Smooth muscle cell (in vitro differentiated cells): Measurements from ENCODE around the gene SETD9. TPM values are rescaled to one million over a fixed set of nuclear protein-coding genes. Genes with fewer than 3 reads are reported as not detected.
A peak's percentile ranks its signal among the peaks of the same experiment; 100 is the strongest.

ENCODE experiments used
- DNase-seq: peaks from one replicate; lab custom pipeline; 2025; ENCODE audit not compliant: unreplicated experiment; lab: John Stamatoyannopoulos, UW
- H2AFZ ChIP-seq: fragments of 200-600 bp; sonication (generic); 2 replicates; pipeline ENCODE4 v1.6.0; 2016; ENCODE audit warnings: antibody characterized with exemption, low read depth, mild to moderate bottlenecking
- H3F3A ChIP-seq: fragments of 200-600 bp; sonication (generic); 2 replicates; pipeline ENCODE4 v1.6.0; 2017; ENCODE audit warnings: antibody characterized with exemption, low read depth
- H3K27ac ChIP-seq: fragments of 200-600 bp; sonication (generic); 2 replicates; pipeline ENCODE4 v1.5.1; 2016; ENCODE audit warnings: low read depth, mild to moderate bottlenecking
- H3K27me3 ChIP-seq: fragments of 200-600 bp; sonication (generic); 2 replicates; pipeline ENCODE4 v1.6.1; 2016; ENCODE audit warnings: low read depth, mild to moderate bottlenecking
- H3K36me3 ChIP-seq: fragments of 200-600 bp; sonication (generic); 2 replicates; pipeline ENCODE4 v1.5.1; 2016; ENCODE audit warnings: low read depth
- H3K4me1 ChIP-seq: fragments of 200-600 bp; sonication (generic); 2 replicates; pipeline ENCODE4 v1.5.1; 2016; ENCODE audit warnings: low read depth
- H3K4me2 ChIP-seq: fragments of 200-600 bp; sonication (generic); 2 replicates; pipeline ENCODE4 v1.6.0; 2016; ENCODE audit warnings: mild to moderate bottlenecking
- H3K4me3 ChIP-seq: fragments of 200-600 bp; sonication (generic); 2 replicates; pipeline ENCODE4 v1.5.1; 2016; ENCODE audit warnings: mild to moderate bottlenecking
- H3K79me2 ChIP-seq: fragments of 200-600 bp; sonication (generic); 2 replicates; pipeline ENCODE4 v1.6.0; 2016; ENCODE audit warnings: low read depth, mild to moderate bottlenecking
- H3K9ac ChIP-seq: fragments of 200-600 bp; sonication (generic); 2 replicates; pipeline ENCODE4 v1.6.0; 2016; ENCODE audit warnings: low read depth
- H3K9me3 ChIP-seq: fragments of 200-600 bp; sonication (generic); replicated peaks from 2 replicates; pipeline ENCODE4 v1.5.1; 2016; ENCODE audit warnings: low read depth
- H4K20me1 ChIP-seq: fragments of 200-600 bp; sonication (generic); 2 replicates; pipeline ENCODE4 v1.6.0; 2016; ENCODE audit warnings: low read depth
- WGBS: methylation state at CpG from one replicate; pipeline ENCODE4 v1.1.7; 2016; ENCODE audit warnings: low lambda C conversion rate; 5-methylcytosine and 5-hydroxymethylcytosine counted together
- polyA plus RNA-seq: library from polyadenylated mRNA; unstranded; fragments of >200 nt; fragmentation: Nextera tagmentation; extraction: Ambion mirVana; gene quantifications from 2 replicates; pipeline ENCODE4 v1.2.1, GENCODE V29; 2016
- total RNA-seq: library from RNA; depleted of rRNA; stranded (reverse); fragments of >200 nt; gene quantifications from 2 replicates; pipeline ENCODE4 v1.2.3, GENCODE V29; 2014
- TF ChIP-seq, protein P1 (sequence below): fragments of 200-600 bp; sonication (generic); IDR thresholded peaks from 2 replicates; pipeline ENCODE4 v1.5.1; 2017; ENCODE audit warnings: borderline replicate concordance, mild to moderate bottlenecking, antibody characterized with exemption; ENCODE audit not compliant: insufficient read depth, poor library complexity, severe bottlenecking

SETD9 gene
- total and polyA plus RNA-seq, 2 experiments from 2014 or later: 8.6 to 19.8 TPM

- Histone ChIP-seq H3K27me3 (no peaks in the 10 kb centered on the region), H3F3A (no peaks in the 10 kb centered on the region), H3K9me3 (no peaks in the 10 kb centered on the region), H3K79me2 (peaks cover 39% of the 10 kb centered on the region), H3K4me3 (peak overlapping the region; percentile 88), H3K36me3 (peaks cover 4% of the 10 kb centered on the region), H2AFZ (peak overlapping the region; percentile 67), H3K4me1 (peaks cover 12% of the 10 kb centered on the region), H4K20me1 (peaks cover 34% of the 10 kb centered on the region), H3K9ac (peak overlapping the region; percentile 83), H3K4me2 (peak overlapping the region; percentile 84), H3K27ac (peak overlapping the region; percentile 67)
- peak; percentile 43 for DNase-seq
- WGBS: 2% methylated on average over 33 of the region's 85 CpGs
- TF ChIP-seq, protein P1, sequence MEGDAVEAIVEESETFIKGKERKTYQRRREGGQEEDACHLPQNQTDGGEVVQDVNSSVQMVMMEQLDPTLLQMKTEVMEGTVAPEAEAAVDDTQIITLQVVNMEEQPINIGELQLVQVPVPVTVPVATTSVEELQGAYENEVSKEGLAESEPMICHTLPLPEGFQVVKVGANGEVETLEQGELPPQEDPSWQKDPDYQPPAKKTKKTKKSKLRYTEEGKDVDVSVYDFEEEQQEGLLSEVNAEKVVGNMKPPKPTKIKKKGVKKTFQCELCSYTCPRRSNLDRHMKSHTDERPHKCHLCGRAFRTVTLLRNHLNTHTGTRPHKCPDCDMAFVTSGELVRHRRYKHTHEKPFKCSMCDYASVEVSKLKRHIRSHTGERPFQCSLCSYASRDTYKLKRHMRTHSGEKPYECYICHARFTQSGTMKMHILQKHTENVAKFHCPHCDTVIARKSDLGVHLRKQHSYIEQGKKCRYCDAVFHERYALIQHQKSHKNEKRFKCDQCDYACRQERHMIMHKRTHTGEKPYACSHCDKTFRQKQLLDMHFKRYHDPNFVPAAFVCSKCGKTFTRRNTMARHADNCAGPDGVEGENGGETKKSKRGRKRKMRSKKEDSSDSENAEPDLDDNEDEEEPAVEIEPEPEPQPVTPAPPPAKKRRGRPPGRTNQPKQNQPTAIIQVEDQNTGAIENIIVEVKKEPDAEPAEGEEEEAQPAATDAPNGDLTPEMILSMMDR: no peak
These were observed 41.9 kb downstream of the SETD9 start for GRCh38 chr5:56951126-56951945.

GRCh38 chr5:56951946-56952691 lies 42.7 kb downstream of the SETD9 start, which contains the start of gene MIER3:
MIER3 (minus strand) TSS chr5:56952123; CDS start chr5:56952102, 21 bp downstream.
- WGBS: 1% methylated on average over 63 of the region's 89 CpGs
- Histone ChIP-seq H4K20me1 (peaks cover 34% of the 10 kb centered on the region), H3K4me3 (peak within 1 kb of the TSS; percentile 88), H3K36me3 (no peaks in the 10 kb centered on the region), H3K27me3 (no peaks in the 10 kb centered on the region), H3K9me3 (no peaks in the 10 kb centered on the region), H3K9ac (peak within 1 kb of the TSS; percentile 83), H3K79me2 (peaks cover 39% of the 10 kb centered on the region), H3K27ac (peak within 1 kb of the TSS; percentile 67), H3K4me1 (peaks cover 12% of the 10 kb centered on the region), H2AFZ (peak within 1 kb of the TSS; percentile 74), H3F3A (no peaks in the 10 kb centered on the region), H3K4me2 (peak within 1 kb of the TSS; percentile 87)
- TF ChIP-seq, protein P1: no peak
- peak; percentile 75 for DNase-seq

GRCh38 chr5:56954262-56954661 lies 44.9 kb downstream of the SETD9 start:
- H4K20me1 ChIP-seq: peaks cover 12% of the 10 kb centered on the region
- H3K4me1 ChIP-seq: peaks cover 12% of the 10 kb centered on the region
- H3K4me3 ChIP-seq: no peak overlapping the region
- DNase-seq: no peak
- H3K36me3 ChIP-seq: no peaks in the 10 kb centered on the region
- no peaks in the 10 kb centered on the region for H3K9me3 ChIP-seq
- no peak overlapping the region for H3K27ac ChIP-seq
- H3K79me2 ChIP-seq: peaks cover 17% of the 10 kb centered on the region
- no peaks in the 10 kb centered on the region for H3F3A ChIP-seq
- H2AFZ ChIP-seq: no peak overlapping the region
- H3K9ac ChIP-seq: no peak overlapping the region
- H3K27me3 ChIP-seq: no peaks in the 10 kb centered on the region
- no peak overlapping the region for H3K4me2 ChIP-seq
- TF ChIP-seq, protein P1: no peak
- 96% methylated on average over 1 of the region's 1 CpG for WGBS
